HEK293 (cell line): ENCODE results near the gene AKAP6.

Experiments
- GLIS1 ChIP-seq: fragments of 450-650 bp; formaldehyde crosslinking; IDR thresholded peaks from 2 replicates; pipeline ENCODE4 v1.5.1; 2016; ENCODE audit warnings: missing biosample characterization, missing genetic modification characterization
- GLIS2 ChIP-seq: fragments of 450-650 bp; formaldehyde crosslinking; IDR thresholded peaks from 2 replicates; pipeline ENCODE4 v1.5.1; 2016; ENCODE audit warnings: missing biosample characterization, missing genetic modification characterization
- HOXC10 ChIP-seq: sonication (generic); formaldehyde crosslinking; IDR thresholded peaks from 2 replicates; pipeline ENCODE4 v1.8.1; 2023; ENCODE audit warnings: mild to moderate bottlenecking, missing genetic modification reagents
- KLF1 ChIP-seq: fragments of 450-650 bp; formaldehyde crosslinking; IDR thresholded peaks from 2 replicates; pipeline ENCODE4 v1.5.1; 2016; ENCODE audit warnings: missing biosample characterization, missing genetic modification characterization
- MZF1 ChIP-seq: fragments of 450-650 bp; formaldehyde crosslinking; IDR thresholded peaks from 2 replicates; pipeline ENCODE4 v1.5.1; 2017; ENCODE audit warnings: missing biosample characterization, missing genetic modification characterization, borderline replicate concordance
- SCRT2 ChIP-seq: fragments of 450-650 bp; formaldehyde crosslinking; IDR thresholded peaks from 2 replicates; pipeline ENCODE4 v1.5.1; 2016; ENCODE audit warnings: missing biosample characterization, missing genetic modification characterization
- ZBTB8A ChIP-seq: fragments of 450-650 bp; formaldehyde crosslinking; IDR thresholded peaks from 2 replicates; pipeline ENCODE4 v1.5.1; 2016; ENCODE audit warnings: missing biosample characterization, missing genetic modification characterization
- ZFP37 ChIP-seq: fragments of 450-650 bp; formaldehyde crosslinking; IDR thresholded peaks from 2 replicates; pipeline ENCODE4 v1.5.1; 2016; ENCODE audit warnings: missing biosample characterization, missing genetic modification characterization
- ZIC2 ChIP-seq: fragments of 450-650 bp; formaldehyde crosslinking; IDR thresholded peaks from 2 replicates; pipeline ENCODE4 v1.5.1; 2016; ENCODE audit warnings: missing biosample characterization, missing genetic modification characterization
- ZNF214 ChIP-seq: fragments of 450-650 bp; formaldehyde crosslinking; IDR thresholded peaks from 2 replicates; pipeline ENCODE4 v1.5.1; 2017; ENCODE audit warnings: missing biosample characterization, mild to moderate bottlenecking, missing genetic modification characterization, borderline replicate concordance
- ZNF221 ChIP-seq: fragments of 450-650 bp; formaldehyde crosslinking; IDR thresholded peaks from 2 replicates; pipeline ENCODE4 v1.5.1; 2017; ENCODE audit warnings: missing biosample characterization, missing genetic modification characterization, borderline replicate concordance
- ZNF23 ChIP-seq: fragments of 450-650 bp; formaldehyde crosslinking; IDR thresholded peaks from 2 replicates; pipeline ENCODE4 v1.5.1; 2016; ENCODE audit warnings: missing biosample characterization, missing genetic modification characterization, borderline replicate concordance
- ZNF248 ChIP-seq: fragments of 450-650 bp; formaldehyde crosslinking; IDR thresholded peaks from 2 replicates; pipeline ENCODE4 v1.5.1; 2017; ENCODE audit warnings: missing biosample characterization, missing genetic modification characterization
- ZNF350 ChIP-seq: fragments of 450-650 bp; formaldehyde crosslinking; IDR thresholded peaks from 2 replicates; pipeline ENCODE4 v1.5.0; 2017; ENCODE audit warnings: missing biosample characterization, mild to moderate bottlenecking, missing genetic modification characterization
- ZNF585B ChIP-seq: fragments of 450-650 bp; formaldehyde crosslinking; IDR thresholded peaks from 2 replicates; pipeline ENCODE4 v1.5.1; 2016; ENCODE audit warnings: missing biosample characterization, missing genetic modification characterization
- ZNF621 ChIP-seq: fragments of 450-650 bp; formaldehyde crosslinking; IDR thresholded peaks from 2 replicates; pipeline ENCODE4 v1.5.1; 2017; ENCODE audit warnings: missing biosample characterization, missing genetic modification characterization
- ZNF623 ChIP-seq: fragments of 450-650 bp; formaldehyde crosslinking; IDR thresholded peaks from 2 replicates; pipeline ENCODE4 v1.5.1; 2016; ENCODE audit warnings: missing biosample characterization, missing genetic modification characterization
- ZNF624 ChIP-seq: fragments of 450-650 bp; formaldehyde crosslinking; IDR thresholded peaks from 2 replicates; pipeline ENCODE4 v1.5.1; 2017; ENCODE audit warnings: missing biosample characterization, missing genetic modification characterization
- ZNF792 ChIP-seq: fragments of 450-650 bp; formaldehyde crosslinking; IDR thresholded peaks from 2 replicates; pipeline ENCODE4 v1.5.1; 2016; ENCODE audit warnings: missing biosample characterization, missing genetic modification characterization
- ZNF830 ChIP-seq: fragments of 450-650 bp; IDR thresholded peaks from 2 replicates; pipeline ENCODE4 v1.5.0; 2018; ENCODE audit warnings: missing biosample characterization, missing genetic modification characterization, low read depth, mild to moderate bottlenecking, moderate library complexity
- ZSCAN30 ChIP-seq: fragments of 450-650 bp; IDR thresholded peaks from 2 replicates; pipeline ENCODE4 v1.5.1; 2018; ENCODE audit warnings: missing biosample characterization, mild to moderate bottlenecking, missing genetic modification characterization, moderate library complexity
- TF ChIP-seq, protein P1 (sequence below): fragments of 450-650 bp; formaldehyde crosslinking; IDR thresholded peaks from 2 replicates; pipeline ENCODE4 v1.5.1; 2016; ENCODE audit warnings: missing biosample characterization, missing genetic modification characterization
- TF ChIP-seq, protein P2 (sequence below): fragments of 450-650 bp; formaldehyde crosslinking; IDR thresholded peaks from 2 replicates; pipeline ENCODE4 v1.5.1; 2016; ENCODE audit warnings: missing biosample characterization, missing genetic modification characterization
- TF ChIP-seq, protein P3 (sequence below): fragments of 450-650 bp; formaldehyde crosslinking; IDR thresholded peaks from 2 replicates; pipeline ENCODE4 v1.5.1; 2017; ENCODE audit warnings: missing biosample characterization, missing genetic modification characterization
- TF ChIP-seq, protein P4 (sequence below): fragments of 450-650 bp; formaldehyde crosslinking; IDR thresholded peaks from 2 replicates; pipeline ENCODE4 v1.5.1; 2016; ENCODE audit warnings: missing biosample characterization, missing genetic modification characterization
- TF ChIP-seq, protein P5 (sequence below): fragments of 450-650 bp; formaldehyde crosslinking; IDR thresholded peaks from 2 replicates; pipeline ENCODE4 v1.5.1; 2017; ENCODE audit warnings: missing biosample characterization, missing genetic modification characterization
- TF ChIP-seq, protein P6 (sequence below): fragments of 450-650 bp; formaldehyde crosslinking; IDR thresholded peaks from 2 replicates; pipeline ENCODE4 v1.5.1; 2016; ENCODE audit warnings: missing biosample characterization, missing genetic modification characterization
- TF ChIP-seq, protein P7 (sequence below): sonication (generic); formaldehyde crosslinking; IDR thresholded peaks from 2 replicates; pipeline ENCODE4 v1.8.1; 2022; ENCODE audit warnings: mild to moderate bottlenecking, moderate library complexity, missing genetic modification reagents

The AKAP6 gene

DNA sequence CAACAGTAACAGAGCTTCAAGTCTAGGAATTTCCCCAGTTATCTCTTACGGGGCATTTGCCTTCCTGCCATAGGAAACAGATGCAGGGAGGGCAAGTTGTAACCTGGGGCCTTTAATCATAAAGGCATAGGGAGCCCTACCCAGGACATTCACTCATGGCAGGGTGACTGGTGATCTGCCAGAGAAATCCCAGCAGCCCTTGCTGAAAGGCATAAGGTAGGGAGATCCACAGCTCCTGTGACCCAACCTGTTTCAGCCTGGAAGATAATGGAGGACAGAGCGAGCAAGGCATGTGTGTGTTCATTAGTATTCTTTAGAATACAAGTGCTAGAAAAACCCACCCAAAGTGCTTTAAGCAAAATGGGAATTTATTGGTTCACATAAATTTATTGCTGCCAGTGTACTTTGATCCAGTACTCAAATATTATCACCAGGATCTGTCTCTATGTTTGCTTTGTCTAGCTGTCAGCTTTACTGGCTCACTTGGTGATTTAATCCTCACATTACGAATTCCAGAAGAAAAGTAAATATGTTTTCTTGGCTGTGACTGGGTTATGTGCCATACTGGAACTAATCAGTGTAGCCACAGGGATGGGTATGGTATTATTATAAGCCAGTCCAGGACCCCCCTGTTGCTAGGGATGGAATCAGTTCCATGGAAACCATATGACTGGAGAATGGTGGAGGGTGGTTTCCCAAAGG is 21.1 kb upstream of the AKAP6 start (continued):
- TF ChIP-seq ZNF350 (no peak), ZNF214 (no peak), ZSCAN30 (tag by site-specific recombination) (peak; percentile 65), ZNF23 (tag by site-specific recombination) (no peak), HOXC10 (CRISPR knock-in tag) (no peak), ZIC2 (tag by site-specific recombination) (peak; percentile 69), ZFP37 (tag by site-specific recombination) (no peak), ZNF624 (no peak), ZNF585B (tag by site-specific recombination) (no peak), ZNF621 (tag by site-specific recombination) (no peak), ZNF248 (no peak), MZF1 (tag by site-specific recombination) (no peak; the same call in 1 of the 2 replicates), ZNF221 (tag by site-specific recombination) (no peak), GLIS2 (tag by site-specific recombination) (no peak), ZBTB8A (tag by site-specific recombination) (no peak), ZNF623 (tag by site-specific recombination) (no peak), GLIS1 (tag by site-specific recombination) (peak; percentile 92), KLF1 (tag by site-specific recombination) (no peak), ZNF830 (tag by site-specific recombination) (no peak), SCRT2 (tag by site-specific recombination) (0 out of 2 replicates have a peak, but pooled peaks have one; percentile 20), ZNF792 (no peak)
- TF ChIP-seq, protein P1, sequence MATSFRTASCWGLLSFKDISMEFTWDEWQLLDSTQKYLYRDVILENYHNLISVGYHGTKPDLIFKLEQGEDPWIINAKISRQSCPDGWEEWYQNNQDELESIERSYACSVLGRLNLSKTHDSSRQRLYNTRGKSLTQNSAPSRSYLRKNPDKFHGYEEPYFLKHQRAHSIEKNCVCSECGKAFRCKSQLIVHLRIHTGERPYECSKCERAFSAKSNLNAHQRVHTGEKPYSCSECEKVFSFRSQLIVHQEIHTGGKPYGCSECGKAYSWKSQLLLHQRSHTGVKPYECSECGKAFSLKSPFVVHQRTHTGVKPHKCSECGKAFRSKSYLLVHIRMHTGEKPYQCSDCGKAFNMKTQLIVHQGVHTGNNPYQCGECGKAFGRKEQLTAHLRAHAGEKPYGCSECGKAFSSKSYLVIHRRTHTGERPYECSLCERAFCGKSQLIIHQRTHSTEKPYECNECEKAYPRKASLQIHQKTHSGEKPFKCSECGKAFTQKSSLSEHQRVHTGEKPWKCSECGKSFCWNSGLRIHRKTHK (tag by site-specific recombination) = no peak
- TF ChIP-seq, protein P2, sequence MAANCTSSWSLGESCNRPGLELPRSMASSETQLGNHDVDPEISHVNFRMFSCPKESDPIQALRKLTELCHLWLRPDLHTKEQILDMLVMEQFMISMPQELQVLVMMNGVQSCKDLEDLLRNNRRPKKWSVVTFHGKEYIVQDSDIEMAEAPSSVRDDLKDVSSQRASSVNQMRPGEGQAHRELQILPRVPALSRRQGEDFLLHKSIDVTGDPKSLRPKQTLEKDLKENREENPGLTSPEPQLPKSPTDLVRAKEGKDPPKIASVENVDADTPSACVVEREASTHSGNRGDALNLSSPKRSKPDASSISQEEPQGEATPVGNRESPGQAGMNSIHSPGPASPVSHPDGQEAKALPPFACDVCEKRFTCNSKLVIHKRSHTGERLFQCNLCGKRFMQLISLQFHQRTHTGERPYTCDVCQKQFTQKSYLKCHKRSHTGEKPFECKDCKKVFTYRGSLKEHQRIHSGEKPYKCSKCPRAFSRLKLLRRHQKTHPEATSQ (tag by site-specific recombination) = no peak
- TF ChIP-seq, protein P3, sequence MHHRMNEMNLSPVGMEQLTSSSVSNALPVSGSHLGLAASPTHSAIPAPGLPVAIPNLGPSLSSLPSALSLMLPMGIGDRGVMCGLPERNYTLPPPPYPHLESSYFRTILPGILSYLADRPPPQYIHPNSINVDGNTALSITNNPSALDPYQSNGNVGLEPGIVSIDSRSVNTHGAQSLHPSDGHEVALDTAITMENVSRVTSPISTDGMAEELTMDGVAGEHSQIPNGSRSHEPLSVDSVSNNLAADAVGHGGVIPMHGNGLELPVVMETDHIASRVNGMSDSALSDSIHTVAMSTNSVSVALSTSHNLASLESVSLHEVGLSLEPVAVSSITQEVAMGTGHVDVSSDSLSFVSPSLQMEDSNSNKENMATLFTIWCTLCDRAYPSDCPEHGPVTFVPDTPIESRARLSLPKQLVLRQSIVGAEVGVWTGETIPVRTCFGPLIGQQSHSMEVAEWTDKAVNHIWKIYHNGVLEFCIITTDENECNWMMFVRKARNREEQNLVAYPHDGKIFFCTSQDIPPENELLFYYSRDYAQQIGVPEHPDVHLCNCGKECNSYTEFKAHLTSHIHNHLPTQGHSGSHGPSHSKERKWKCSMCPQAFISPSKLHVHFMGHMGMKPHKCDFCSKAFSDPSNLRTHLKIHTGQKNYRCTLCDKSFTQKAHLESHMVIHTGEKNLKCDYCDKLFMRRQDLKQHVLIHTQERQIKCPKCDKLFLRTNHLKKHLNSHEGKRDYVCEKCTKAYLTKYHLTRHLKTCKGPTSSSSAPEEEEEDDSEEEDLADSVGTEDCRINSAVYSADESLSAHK = peak; percentile 65
- TF ChIP-seq, protein P4, sequence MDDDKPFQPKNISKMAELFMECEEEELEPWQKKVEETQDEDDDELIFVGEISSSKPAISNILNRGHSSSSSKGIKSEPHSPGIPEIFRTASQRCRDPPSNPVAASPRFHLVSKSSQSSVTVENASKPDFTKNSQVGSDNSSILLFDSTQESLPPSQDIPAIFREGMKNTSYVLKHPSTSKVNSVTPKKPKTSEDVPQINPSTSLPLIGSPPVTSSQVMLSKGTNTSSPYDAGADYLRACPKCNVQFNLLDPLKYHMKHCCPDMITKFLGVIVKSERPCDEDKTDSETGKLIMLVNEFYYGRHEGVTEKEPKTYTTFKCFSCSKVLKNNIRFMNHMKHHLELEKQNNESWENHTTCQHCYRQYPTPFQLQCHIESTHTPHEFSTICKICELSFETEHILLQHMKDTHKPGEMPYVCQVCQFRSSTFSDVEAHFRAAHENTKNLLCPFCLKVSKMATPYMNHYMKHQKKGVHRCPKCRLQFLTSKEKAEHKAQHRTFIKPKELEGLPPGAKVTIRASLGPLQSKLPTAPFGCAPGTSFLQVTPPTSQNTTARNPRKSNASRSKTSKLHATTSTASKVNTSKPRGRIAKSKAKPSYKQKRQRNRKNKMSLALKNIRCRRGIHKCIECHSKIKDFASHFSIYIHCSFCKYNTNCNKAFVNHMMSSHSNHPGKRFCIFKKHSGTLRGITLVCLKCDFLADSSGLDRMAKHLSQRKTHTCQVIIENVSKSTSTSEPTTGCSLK (tag by site-specific recombination) = no peak
- TF ChIP-seq, protein P5, sequence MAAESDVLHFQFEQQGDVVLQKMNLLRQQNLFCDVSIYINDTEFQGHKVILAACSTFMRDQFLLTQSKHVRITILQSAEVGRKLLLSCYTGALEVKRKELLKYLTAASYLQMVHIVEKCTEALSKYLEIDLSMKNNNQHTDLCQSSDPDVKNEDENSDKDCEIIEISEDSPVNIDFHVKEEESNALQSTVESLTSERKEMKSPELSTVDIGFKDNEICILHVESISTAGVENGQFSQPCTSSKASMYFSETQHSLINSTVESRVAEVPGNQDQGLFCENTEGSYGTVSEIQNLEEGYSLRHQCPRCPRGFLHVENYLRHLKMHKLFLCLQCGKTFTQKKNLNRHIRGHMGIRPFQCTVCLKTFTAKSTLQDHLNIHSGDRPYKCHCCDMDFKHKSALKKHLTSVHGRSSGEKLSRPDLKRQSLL (tag by site-specific recombination) = peak; percentile 78
- TF ChIP-seq, protein P6, sequence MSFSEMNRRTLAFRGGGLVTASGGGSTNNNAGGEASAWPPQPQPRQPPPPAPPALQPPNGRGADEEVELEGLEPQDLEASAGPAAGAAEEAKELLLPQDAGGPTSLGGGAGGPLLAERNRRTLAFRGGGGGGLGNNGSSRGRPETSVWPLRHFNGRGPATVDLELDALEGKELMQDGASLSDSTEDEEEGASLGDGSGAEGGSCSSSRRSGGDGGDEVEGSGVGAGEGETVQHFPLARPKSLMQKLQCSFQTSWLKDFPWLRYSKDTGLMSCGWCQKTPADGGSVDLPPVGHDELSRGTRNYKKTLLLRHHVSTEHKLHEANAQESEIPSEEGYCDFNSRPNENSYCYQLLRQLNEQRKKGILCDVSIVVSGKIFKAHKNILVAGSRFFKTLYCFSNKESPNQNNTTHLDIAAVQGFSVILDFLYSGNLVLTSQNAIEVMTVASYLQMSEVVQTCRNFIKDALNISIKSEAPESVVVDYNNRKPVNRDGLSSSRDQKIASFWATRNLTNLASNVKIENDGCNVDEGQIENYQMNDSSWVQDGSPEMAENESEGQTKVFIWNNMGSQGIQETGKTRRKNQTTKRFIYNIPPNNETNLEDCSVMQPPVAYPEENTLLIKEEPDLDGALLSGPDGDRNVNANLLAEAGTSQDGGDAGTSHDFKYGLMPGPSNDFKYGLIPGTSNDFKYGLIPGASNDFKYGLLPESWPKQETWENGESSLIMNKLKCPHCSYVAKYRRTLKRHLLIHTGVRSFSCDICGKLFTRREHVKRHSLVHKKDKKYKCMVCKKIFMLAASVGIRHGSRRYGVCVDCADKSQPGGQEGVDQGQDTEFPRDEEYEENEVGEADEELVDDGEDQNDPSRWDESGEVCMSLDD (tag by site-specific recombination) = no peak
- TF ChIP-seq, protein P7, sequence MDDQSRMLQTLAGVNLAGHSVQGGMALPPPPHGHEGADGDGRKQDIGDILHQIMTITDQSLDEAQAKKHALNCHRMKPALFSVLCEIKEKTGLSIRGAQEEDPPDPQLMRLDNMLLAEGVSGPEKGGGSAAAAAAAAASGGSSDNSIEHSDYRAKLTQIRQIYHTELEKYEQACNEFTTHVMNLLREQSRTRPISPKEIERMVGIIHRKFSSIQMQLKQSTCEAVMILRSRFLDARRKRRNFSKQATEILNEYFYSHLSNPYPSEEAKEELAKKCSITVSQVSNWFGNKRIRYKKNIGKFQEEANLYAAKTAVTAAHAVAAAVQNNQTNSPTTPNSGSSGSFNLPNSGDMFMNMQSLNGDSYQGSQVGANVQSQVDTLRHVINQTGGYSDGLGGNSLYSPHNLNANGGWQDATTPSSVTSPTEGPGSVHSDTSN (CRISPR knock-in tag) = no peak
